ENCODE results near the gene CYTH1.

The CYTH1 gene, protein sequence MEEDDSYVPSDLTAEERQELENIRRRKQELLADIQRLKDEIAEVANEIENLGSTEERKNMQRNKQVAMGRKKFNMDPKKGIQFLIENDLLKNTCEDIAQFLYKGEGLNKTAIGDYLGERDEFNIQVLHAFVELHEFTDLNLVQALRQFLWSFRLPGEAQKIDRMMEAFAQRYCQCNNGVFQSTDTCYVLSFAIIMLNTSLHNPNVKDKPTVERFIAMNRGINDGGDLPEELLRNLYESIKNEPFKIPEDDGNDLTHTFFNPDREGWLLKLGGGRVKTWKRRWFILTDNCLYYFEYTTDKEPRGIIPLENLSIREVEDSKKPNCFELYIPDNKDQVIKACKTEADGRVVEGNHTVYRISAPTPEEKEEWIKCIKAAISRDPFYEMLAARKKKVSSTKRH

GRCh38 chr17:78781893-78782304, at the start of gene CYTH1:
TSS of gene CYTH1 (minus strand) at chr17:78782273. CDS start at chr17:78782223, 50 bp downstream.
- H3K4me3 ChIP-seq (ENCODE audit: low read depth, low read length): peak within 1 kb of the TSS; percentile 80
- TF ChIP-seq, protein P1, sequence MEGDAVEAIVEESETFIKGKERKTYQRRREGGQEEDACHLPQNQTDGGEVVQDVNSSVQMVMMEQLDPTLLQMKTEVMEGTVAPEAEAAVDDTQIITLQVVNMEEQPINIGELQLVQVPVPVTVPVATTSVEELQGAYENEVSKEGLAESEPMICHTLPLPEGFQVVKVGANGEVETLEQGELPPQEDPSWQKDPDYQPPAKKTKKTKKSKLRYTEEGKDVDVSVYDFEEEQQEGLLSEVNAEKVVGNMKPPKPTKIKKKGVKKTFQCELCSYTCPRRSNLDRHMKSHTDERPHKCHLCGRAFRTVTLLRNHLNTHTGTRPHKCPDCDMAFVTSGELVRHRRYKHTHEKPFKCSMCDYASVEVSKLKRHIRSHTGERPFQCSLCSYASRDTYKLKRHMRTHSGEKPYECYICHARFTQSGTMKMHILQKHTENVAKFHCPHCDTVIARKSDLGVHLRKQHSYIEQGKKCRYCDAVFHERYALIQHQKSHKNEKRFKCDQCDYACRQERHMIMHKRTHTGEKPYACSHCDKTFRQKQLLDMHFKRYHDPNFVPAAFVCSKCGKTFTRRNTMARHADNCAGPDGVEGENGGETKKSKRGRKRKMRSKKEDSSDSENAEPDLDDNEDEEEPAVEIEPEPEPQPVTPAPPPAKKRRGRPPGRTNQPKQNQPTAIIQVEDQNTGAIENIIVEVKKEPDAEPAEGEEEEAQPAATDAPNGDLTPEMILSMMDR (IDR thresholded peaks at IDR 0.05; ENCODE audit: low read depth, low read length): no peak

GRCh38 chr17:78829477-78829876, 47.4 kb upstream of the CYTH1 start:
- TF ChIP-seq, protein P1 (IDR thresholded peaks at IDR 0.05; ENCODE audit: low read depth, low read length): no peak

GRCh38 chr17:78828470-78829185, 46.6 kb upstream of the CYTH1 start:
- TF ChIP-seq, protein P1 (IDR thresholded peaks at IDR 0.05; ENCODE audit: low read depth, low read length): peak; percentile 46; the same call in 1 of the 2 replicates
- H3K4me3 ChIP-seq (ENCODE audit: low read depth, low read length): no peak overlapping the region

More at GRCh38 chr17:78829477-78829876, 47.4 kb upstream of the CYTH1 start:
- H3K4me3 ChIP-seq (ENCODE audit: low read depth, low read length): no peak overlapping the region

- TF ChIP-seq, protein P1 (IDR thresholded peaks at IDR 0.05; ENCODE audit: low read depth, low read length): no peak
- no peak overlapping the region for H3K4me3 ChIP-seq (ENCODE audit: low read depth, low read length)
Observed at GRCh38 chr17:78826836-78827509, 44.9 kb upstream of the CYTH1 start.

GRCh38 chr17:78826421-78826820, 44.3 kb upstream of the CYTH1 start:
- H3K4me3 ChIP-seq (ENCODE audit: low read depth, low read length): no peak overlapping the region
- TF ChIP-seq, protein P1 (IDR thresholded peaks at IDR 0.05; ENCODE audit: low read depth, low read length): no peak

- TF ChIP-seq, protein P1 (IDR thresholded peaks at IDR 0.05; ENCODE audit: low read depth, low read length): no peak
- no peak overlapping the region for H3K4me3 ChIP-seq (ENCODE audit: low read depth, low read length)
Observed at GRCh38 chr17:78825696-78826095, 43.6 kb upstream of the CYTH1 start.

All from WI38 (cell line).